Smooth muscle cell of bladder (primary cell): ENCODE measurements around the gene MTPN. TPM values are rescaled to one million over a fixed set of nuclear protein-coding genes. Genes with fewer than 3 reads are reported as not detected.

ENCODE experiments used
- total RNA-seq: library from RNA; depleted of rRNA; stranded (reverse); fragments of >200 nt; gene quantifications from 2 replicates; pipeline ENCODE4 v1.2.3, GENCODE V29; 2014

MTPN gene
- 88.3 and 115 TPM in 2 replicates for total RNA-seq

GRCh38 chr7:135977007-135977741 is at the start of gene MTPN:
Gene MTPN, minus strand, starts transcription at chr7:135977359. Its CDS starts 259 bp downstream, at chr7:135977100.

Other genes with a start within 250 kb of the MTPN start
- gene SLC13A4, start 249.2 kb downstream of the MTPN start, total RNA-seq, result 0.18 TPM in 1 of 2 replicates, not detected in the other
- gene FAM180A, start 228.5 kb downstream of the MTPN start, total RNA-seq, result 2.3 and 5.5 TPM in 2 replicates